GM23338 (cell line): ENCODE results near the gene TEX14. TPM values are rescaled to one million over a fixed set of nuclear protein-coding genes. Genes with fewer than 3 reads are reported as not detected.

Experiments used
- ATAC-seq: fragments of 200-7000 bp; cut with Tn5 transposase; 3 replicates; pipeline ENCODE4 v1.9.1; 2020
- DNase-seq: peaks from one replicate; pipeline ENCODE4 v3.0.0-alpha.2; 2015; ENCODE audit warnings: low spot score
- H2AFZ ChIP-seq: fragments of 200-600 bp; sonication (generic); 2 replicates; pipeline ENCODE4 v1.8.0; 2016; ENCODE audit warnings: antibody characterized with exemption, mild to moderate bottlenecking, moderate library complexity
- H3F3A ChIP-seq: fragments of 200-600 bp; sonication (generic); replicated peaks from 2 replicates; pipeline ENCODE4 v1.8.0; 2017; ENCODE audit warnings: antibody characterized with exemption, mixed run types, low read depth
- H3K27ac ChIP-seq: fragments of 200-600 bp; sonication (generic); 2 replicates; pipeline ENCODE4 v1.6.1; 2016; ENCODE audit warnings: low read depth
- H3K27me3 ChIP-seq: fragments of 200-600 bp; sonication (generic); 2 replicates; pipeline ENCODE4 v1.8.0; 2016; ENCODE audit warnings: mild to moderate bottlenecking, mixed run types, moderate library complexity; ENCODE audit not compliant: insufficient read depth
- H3K36me3 ChIP-seq: fragments of 200-600 bp; sonication (generic); 2 replicates; pipeline ENCODE4 v1.8.0; 2016; ENCODE audit warnings: mild to moderate bottlenecking; ENCODE audit not compliant: insufficient read depth
- H3K4me1 ChIP-seq: fragments of 200-600 bp; sonication (generic); 2 replicates; pipeline ENCODE4 v1.8.0; 2016; ENCODE audit warnings: mild to moderate bottlenecking, moderate library complexity; ENCODE audit not compliant: insufficient read depth
- H3K4me2 ChIP-seq: fragments of 200-600 bp; sonication (generic); 2 replicates; pipeline ENCODE4 v1.7.1; 2017; ENCODE audit warnings: mixed run types
- H3K4me3 ChIP-seq: fragments of 200-600 bp; sonication (generic); 2 replicates; pipeline ENCODE4 v1.6.1; 2016; ENCODE audit warnings: mixed run types
- H3K79me2 ChIP-seq: fragments of 200-600 bp; sonication (generic); replicated peaks from 2 replicates; pipeline ENCODE4 v1.8.0; 2017; ENCODE audit warnings: mild to moderate bottlenecking; ENCODE audit not compliant: insufficient read depth
- H3K9me2 ChIP-seq: fragments of 200-600 bp; sonication (generic); 2 replicates; pipeline ENCODE4 v1.8.0; 2017; ENCODE audit not compliant: insufficient read depth
- H4K20me1 ChIP-seq: fragments of 200-600 bp; sonication (generic); replicated peaks from 2 replicates; pipeline ENCODE4 v1.8.0; 2017; ENCODE audit warnings: mild to moderate bottlenecking; ENCODE audit not compliant: insufficient read depth
- H3K27ac Mint-ChIP-seq: 2 replicates; pipeline ENCODE4 v1.8.0; 2020; ENCODE audit warnings: inconsistent platforms, mild to moderate bottlenecking, moderate library complexity, mixed read lengths
- H3K27me3 Mint-ChIP-seq: 3 replicates; pipeline ENCODE4 v1.8.0; 2022; ENCODE audit warnings: low read depth, mild to moderate bottlenecking, moderate library complexity, mixed read lengths, inconsistent platforms; ENCODE audit not compliant: insufficient read depth, poor library complexity
- H3K36me3 Mint-ChIP-seq: 3 replicates; pipeline ENCODE4 v1.8.0; 2021; ENCODE audit warnings: low read depth, mild to moderate bottlenecking, inconsistent platforms, moderate library complexity, mixed read lengths
- H3K4me1 Mint-ChIP-seq: 3 replicates; pipeline ENCODE4 v1.8.0; 2020; ENCODE audit warnings: mild to moderate bottlenecking, inconsistent platforms, mixed read lengths
- H3K4me3 Mint-ChIP-seq: 3 replicates; pipeline ENCODE4 v1.8.0; 2021; ENCODE audit warnings: moderate library complexity, mild to moderate bottlenecking, inconsistent platforms, mixed read lengths
- H3K9me3 Mint-ChIP-seq: 3 replicates; pipeline ENCODE4 v1.8.0; 2020; ENCODE audit warnings: moderate library complexity, mild to moderate bottlenecking, inconsistent platforms, mixed read lengths
- CREB1 ChIP-seq: fragments of 250-450 bp; sonication (Bioruptor Pico); IDR thresholded peaks from 2 replicates; pipeline ENCODE4 v1.5.0; 2020; ENCODE audit warnings: low read depth, mild to moderate bottlenecking, moderate library complexity
- CTCF ChIP-seq, 2 experiments: fragments of 200-600 bp in 1 of 2; sonication (generic) in 1 of 2; conservative IDR thresholded peaks; 2 replicates each; pipeline versions ENCODE4 v1.5.1 to v1.6.1; 2016 to 2017; ENCODE audit warnings: antibody characterized with exemption in 2 of 2, low read depth in 2 of 2, mild to moderate bottlenecking in 2 of 2, moderate library complexity in 1 of 2
- ETS1 ChIP-seq: IDR thresholded peaks from 2 replicates; pipeline ENCODE4 v1.6.1; 2016; ENCODE audit warnings: antibody characterized with exemption
- EZH2 ChIP-seq: fragments of 200-600 bp; sonication (generic); IDR thresholded peaks from one replicate; pipeline ENCODE4 v1.8.0; 2017; ENCODE audit warnings: antibody characterized with exemption, mild to moderate bottlenecking, low read depth; ENCODE audit not compliant: unreplicated experiment
- EZH2phosphoT487 ChIP-seq: fragments of 200-600 bp; sonication (generic); IDR thresholded peaks from one replicate; pipeline ENCODE4 v1.8.1; 2018; ENCODE audit warnings: antibody characterized with exemption; ENCODE audit not compliant: unreplicated experiment
- JUNB ChIP-seq: IDR thresholded peaks from one replicate; pipeline ENCODE4 v1.6.1; 2016; ENCODE audit warnings: antibody characterized with exemption; ENCODE audit not compliant: unreplicated experiment
- NANOG ChIP-seq: IDR thresholded peaks from 2 replicates; pipeline ENCODE4 v1.6.1; 2016; ENCODE audit warnings: antibody characterized with exemption, borderline replicate concordance
- POLR2AphosphoS5 ChIP-seq: IDR thresholded peaks from 2 replicates; pipeline ENCODE4 v1.6.1; 2016; ENCODE audit warnings: antibody characterized with exemption, low read depth
- REST ChIP-seq: IDR thresholded peaks from one replicate; pipeline ENCODE4 v1.6.1; 2018; ENCODE audit warnings: antibody characterized with exemption; ENCODE audit not compliant: unreplicated experiment
- STAT1 ChIP-seq: IDR thresholded peaks from one replicate; pipeline ENCODE4 v1.6.1; 2016; ENCODE audit warnings: antibody characterized with exemption; ENCODE audit not compliant: unreplicated experiment
- ZNF114 ChIP-seq: fragments of 250-450 bp; sonication (Bioruptor Pico); IDR thresholded peaks from 2 replicates; pipeline ENCODE4 v1.5.0; 2020; ENCODE audit warnings: mild to moderate bottlenecking, moderate library complexity
- ZNF331 ChIP-seq: fragments of 250-450 bp; sonication (Bioruptor Pico); IDR thresholded peaks from 2 replicates; pipeline ENCODE4 v1.5.0; 2020; ENCODE audit warnings: low read depth, mild to moderate bottlenecking, moderate library complexity
- ZNF462 ChIP-seq: fragments of 250-450 bp; sonication (Bioruptor Pico); IDR thresholded peaks from 2 replicates; pipeline ENCODE4 v1.5.0; 2020; ENCODE audit warnings: mild to moderate bottlenecking, moderate library complexity
- polyA plus RNA-seq: library from polyadenylated mRNA; unstranded; fragments of >200 nt; fragmentation: Nextera tagmentation; extraction: Ambion mirVana; gene quantifications from 2 replicates; pipeline ENCODE4 v1.2.1, GENCODE V29; 2016
- total RNA-seq: library from RNA; depleted of rRNA; stranded (reverse); fragments of >200 nt; shearing (Covaris generic); gene quantifications from 2 replicates; pipeline ENCODE4 v1.2.3, GENCODE V29; 2014

Gene TEX14
- total and polyA plus RNA-seq, 2 experiments from 2014 or later: 0.80 to 2.6 TPM

GRCh38 chr17:58536542-58536941 lies 155.3 kb downstream of the TEX14 start:
- Histone ChIP-seq H3K27ac (no peak overlapping the region), H4K20me1 (no peaks in the 10 kb centered on the region), H3K79me2 (no peaks in the 10 kb centered on the region), H3K4me1 (peaks cover 4% of the 10 kb centered on the region; the same call in 1 of the 2 replicates), H3K4me2 (no peak overlapping the region), H3K9me2 (no peaks in the 10 kb centered on the region), H3F3A (no peaks in the 10 kb centered on the region), H3K27me3 (0 out of 2 replicates have a peak, but pooled peaks cover 9% of the 10 kb centered on the region), H3K36me3 (no peaks in the 10 kb centered on the region), H2AFZ (no peak overlapping the region), H3K4me3 (no peak overlapping the region)
- Mint-ChIP-seq H3K27ac (no peak overlapping the region), H3K9me3 (no peaks in the 10 kb centered on the region), H3K36me3 (no peaks in the 10 kb centered on the region), H3K4me3 (no peak overlapping the region), H3K4me1 (peaks cover 26% of the 10 kb centered on the region), H3K27me3 (peaks cover 13% of the 10 kb centered on the region)
- TF ChIP-seq CTCF (conservative IDR thresholded peaks at IDR 0.05; ENCODE audit: low read depth in 2 of 2) (no peak), POLR2AphosphoS5 (no peak), ETS1 (no peak), ZNF114 (CRISPR knock-in tag) (no peak), NANOG (no peak), EZH2phosphoT487 (no peak), EZH2 (no peak), ZNF331 (CRISPR knock-in tag) (no peak), CREB1 (CRISPR knock-in tag) (no peak), STAT1 (no peak), JUNB (no peak), REST (no peak), ZNF462 (no peak)
- ATAC-seq: no peak
- DNase-seq: no peak
